ENCODE measurements around the gene KCNAB1. TPM values are rescaled to one million over a fixed set of nuclear protein-coding genes. Genes with fewer than 3 reads are reported as not detected.

Gene KCNAB1
- total and polyA plus RNA-seq, 4 donors: 0.76 to 2.8 (median 1.0) TPM

- Histone ChIP-seq H3K4me1 (ENCODE audit: control insufficient read depth in 4 of 4, insufficient read depth in 4 of 4, low read length in 3 of 4) (no peaks in the 10 kb centered on the region), H3K36me3 (ENCODE audit: control insufficient read depth in 4 of 4, insufficient read depth in 3 of 4, low read depth in 1 of 4, low read length in 3 of 4) (no peaks in the 10 kb centered on the region), H3K9me3 (ENCODE audit: control insufficient read depth in 4 of 4, low read length in 3 of 4) (peaks cover 0 to 3% (median 0%) of the 10 kb centered on the region in 4 donors), H3K9ac (ENCODE audit: low read depth in 1 of 2, low read length in 2 of 2) (no peak overlapping the region), H3K27ac (ENCODE audit: low read depth in 1 of 2, low read length in 2 of 2) (no peak overlapping the region), H3K27me3 (ENCODE audit: control insufficient read depth in 4 of 4, insufficient read depth in 4 of 4, low read length in 3 of 4) (no peaks in the 10 kb centered on the region), H3K4me3 (ENCODE audit: low read depth in 1 of 3, low read length in 3 of 3) (no peak overlapping the region)
- no peak for TF ChIP-seq NR2F2 (IDR thresholded peaks at IDR 0.05)
- no peak for TF ChIP-seq TAF1 (conservative IDR thresholded peaks at IDR 0.05)
- TF ChIP-seq HNF4G (IDR thresholded peaks at IDR 0.05): no peak
- no peak for TF ChIP-seq RXRA (IDR thresholded peaks at IDR 0.05)
- TF ChIP-seq YY1 (IDR thresholded peaks at IDR 0.05): no peak
- TF ChIP-seq HNF4A (conservative IDR thresholded peaks at IDR 0.05): no peak
- no peak for TF ChIP-seq FOXA2 (IDR thresholded peaks at IDR 0.05)
- no peak for TF ChIP-seq FOXA1 (IDR thresholded peaks at IDR 0.05)
- no peak for TF ChIP-seq RAD21 (IDR thresholded peaks at IDR 0.05)
- no peak for TF ChIP-seq JUND (IDR thresholded peaks at IDR 0.05)
- no peak for DNase-seq (ENCODE audit: low spot score)
- WGBS: 63% methylated on average over 2 of the region's 2 CpGs
Measured at GRCh38 chr3:156330415-156330814, 210.0 kb downstream of the KCNAB1 start.

GRCh38 chr3:156332304-156332703 lies 211.9 kb downstream of the KCNAB1 start:
- no peak for DNase-seq (ENCODE audit: low spot score)
- no peaks in the 10 kb centered on the region for H3K27me3 ChIP-seq (ENCODE audit: control insufficient read depth in 4 of 4, insufficient read depth in 4 of 4, low read length in 3 of 4)
- H3K4me3 ChIP-seq (ENCODE audit: low read depth in 1 of 3, low read length in 3 of 3): no peak overlapping the region
- H3K27ac ChIP-seq (ENCODE audit: low read depth in 1 of 2, low read length in 2 of 2): no peak overlapping the region
- TF ChIP-seq CTCF (IDR thresholded peaks at IDR 0.05; ENCODE audit: low read depth, low read length, missing input control) (no peak), EGR1 (IDR thresholded peaks at IDR 0.05; ENCODE audit: low read depth in 2 of 2) (no peak)
- H3K36me3 ChIP-seq (ENCODE audit: control insufficient read depth in 4 of 4, insufficient read depth in 3 of 4, low read depth in 1 of 4, low read length in 3 of 4): no peaks in the 10 kb centered on the region
- no peaks in the 10 kb centered on the region for H3K4me1 ChIP-seq (ENCODE audit: control insufficient read depth in 4 of 4, insufficient read depth in 4 of 4, low read length in 3 of 4)
- H3K9ac ChIP-seq (ENCODE audit: low read depth in 1 of 2, low read length in 2 of 2): no peak overlapping the region
- H3K9me3 ChIP-seq (ENCODE audit: control insufficient read depth in 4 of 4, low read length in 3 of 4): peaks cover 0 to 3% (median 0%) of the 10 kb centered on the region in 4 donors
- 80% methylated on average over 3 of the region's 3 CpGs for WGBS

- Histone ChIP-seq H3K27me3 (ENCODE audit: control insufficient read depth in 4 of 4, insufficient read depth in 4 of 4, low read length in 3 of 4) (no peaks in the 10 kb centered on the region), H3K4me3 (ENCODE audit: low read depth in 1 of 3, low read length in 3 of 3) (no peak overlapping the region), H3K4me1 (ENCODE audit: control insufficient read depth in 4 of 4, insufficient read depth in 4 of 4, low read length in 3 of 4) (no peaks in the 10 kb centered on the region), H3K9me3 (ENCODE audit: control insufficient read depth in 4 of 4, low read length in 3 of 4) (no peaks in the 10 kb centered on the region), H3K36me3 (ENCODE audit: control insufficient read depth in 4 of 4, insufficient read depth in 3 of 4, low read depth in 1 of 4, low read length in 3 of 4) (no peaks in the 10 kb centered on the region), H3K9ac (ENCODE audit: low read depth in 1 of 2, low read length in 2 of 2) (no peak overlapping the region), H3K27ac (ENCODE audit: low read depth in 1 of 2, low read length in 2 of 2) (no peak overlapping the region)
- no peak for DNase-seq (ENCODE audit: low spot score)
- TF ChIP-seq GABPA (IDR thresholded peaks at IDR 0.05 in 1 of 2, conservative IDR thresholded peaks at IDR 0.05 in 1 of 2): no peak
- TF ChIP-seq YY1 (IDR thresholded peaks at IDR 0.05): no peak
- no peak for TF ChIP-seq EGR1 (IDR thresholded peaks at IDR 0.05; ENCODE audit: low read depth in 2 of 2)
- no peak for TF ChIP-seq JUND (IDR thresholded peaks at IDR 0.05)
- TF ChIP-seq NR2F2 (IDR thresholded peaks at IDR 0.05): no peak
- TF ChIP-seq REST (IDR thresholded peaks at IDR 0.05): no peak
- no peak for TF ChIP-seq FOXA2 (IDR thresholded peaks at IDR 0.05)
- TF ChIP-seq ZBTB33 (IDR thresholded peaks at IDR 0.05): no peak
- TF ChIP-seq TAF1 (conservative IDR thresholded peaks at IDR 0.05): no peak
- no peak for TF ChIP-seq SP1 (IDR thresholded peaks at IDR 0.05)
- no peak for TF ChIP-seq HNF4A (conservative IDR thresholded peaks at IDR 0.05)
- 59% methylated on average over 3 of the region's 3 CpGs for WGBS
Measured at GRCh38 chr3:156334841-156335545, 214.6 kb downstream of the KCNAB1 start.

Data from liver (tissue), 9 donors.